HG02623 (cell line): ENCODE measurements around the gene KRTAP12-2.
"Not testable (repeated sequence)": the region's sequence is repeated elsewhere in the genome, so short reads cannot be mapped to it uniquely, and the experiment has no call there.

Experiments
- ATAC-seq: cut with Tn5 transposase; IDR thresholded peaks from one replicate; pipeline ENCODE4 v1.9.1; 2021; ENCODE audit warnings: moderate library complexity; ENCODE audit not compliant: unreplicated experiment

The KRTAP12-2 gene

DNA sequence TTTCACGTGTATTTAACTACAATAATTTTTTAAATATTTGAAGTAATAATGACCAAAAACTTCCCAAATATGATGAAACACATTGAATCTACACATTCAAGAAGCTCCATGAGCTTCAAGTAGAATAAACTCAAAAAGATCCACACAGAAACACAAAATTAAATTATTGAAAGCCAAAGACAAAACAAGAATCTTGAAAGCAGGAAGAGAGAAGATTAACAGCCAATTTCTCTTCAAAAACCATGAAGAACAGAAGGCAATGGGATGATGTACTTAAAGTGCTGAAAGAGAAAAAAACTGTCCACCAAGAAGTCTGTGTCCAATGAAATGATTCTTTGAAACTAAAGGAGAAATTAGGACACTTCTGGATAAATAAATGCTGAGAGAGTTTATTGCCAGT, 34.7 kb downstream of the KRTAP12-2 start:
- ATAC-seq, result no peak

DNA sequence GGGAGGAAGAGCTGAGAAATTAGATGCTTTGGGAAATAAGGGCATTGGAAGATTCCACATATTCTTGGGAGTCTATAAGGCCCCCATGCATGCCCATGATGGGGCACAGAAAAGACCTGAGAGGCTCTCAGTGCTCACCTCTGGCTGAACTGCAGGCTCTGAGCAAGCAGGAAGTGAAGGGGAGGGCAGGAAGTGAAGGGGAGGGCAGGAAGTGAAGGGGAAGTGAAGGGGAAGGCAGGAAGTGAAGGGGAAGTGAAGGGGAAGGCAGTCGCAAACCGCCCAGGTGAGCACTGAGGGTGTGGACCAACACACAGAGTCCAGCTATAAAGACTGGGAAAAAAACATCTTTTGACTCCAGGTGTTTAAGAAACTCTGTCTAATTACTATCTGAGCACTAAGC, 36.3 kb downstream of the KRTAP12-2 start:
- no peak for ATAC-seq

DNA sequence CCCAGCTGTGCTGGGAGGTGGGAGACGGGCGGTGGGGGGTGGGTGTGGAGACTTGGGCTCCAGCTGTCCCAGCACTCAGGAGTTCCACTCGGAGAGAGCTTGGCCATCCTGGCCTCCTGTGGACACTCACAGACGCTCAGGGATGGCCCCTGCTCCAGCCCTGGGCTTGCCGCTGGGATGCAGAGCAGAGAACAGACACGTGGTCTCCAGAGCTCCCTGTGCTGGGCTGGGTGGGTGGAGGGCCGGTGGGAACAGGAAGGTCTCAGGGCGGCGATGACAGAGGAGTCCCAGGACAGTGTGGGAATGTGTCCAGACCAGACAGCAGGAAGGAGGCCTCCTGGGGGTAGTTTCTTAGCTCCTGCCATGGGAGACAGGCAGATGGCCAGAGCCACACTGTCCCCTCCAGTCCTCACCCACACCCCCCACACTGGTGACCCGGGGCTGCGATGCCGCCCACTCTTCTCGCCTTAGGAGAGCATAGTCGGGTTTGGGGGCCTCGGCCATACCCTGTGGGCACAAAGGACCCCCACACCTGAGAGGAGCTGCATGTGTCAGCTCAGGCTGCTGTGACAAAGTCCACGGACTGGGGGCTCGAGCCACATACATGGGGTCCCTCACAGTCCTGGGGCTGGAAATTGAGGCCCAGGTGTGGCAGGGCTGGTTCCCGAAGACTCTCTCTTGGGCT, 37.9 kb downstream of the KRTAP12-2 start:
- no peak for ATAC-seq

DNA sequence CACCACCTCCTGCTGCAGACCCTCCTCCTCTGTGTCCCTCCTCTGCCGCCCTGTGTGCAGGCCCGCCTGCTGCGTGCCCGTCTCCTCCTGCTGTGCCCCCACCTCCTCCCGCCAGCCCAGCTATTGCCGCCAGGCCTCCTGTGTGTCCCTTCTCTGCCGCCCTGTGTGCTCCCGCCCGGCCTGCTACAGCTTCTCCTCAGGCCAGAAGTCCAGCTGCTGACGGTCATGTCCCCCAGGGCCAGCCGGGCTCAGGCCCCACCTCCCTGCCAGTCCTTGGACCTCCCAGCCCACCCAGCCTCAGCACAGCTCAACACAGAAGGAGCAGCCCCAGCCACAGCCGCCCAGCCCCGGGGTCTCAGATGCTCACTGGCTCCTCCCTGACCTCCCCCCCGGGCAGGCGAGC, 38.9 kb downstream of the KRTAP12-2 start:
- not testable (repeated sequence) for ATAC-seq

DNA sequence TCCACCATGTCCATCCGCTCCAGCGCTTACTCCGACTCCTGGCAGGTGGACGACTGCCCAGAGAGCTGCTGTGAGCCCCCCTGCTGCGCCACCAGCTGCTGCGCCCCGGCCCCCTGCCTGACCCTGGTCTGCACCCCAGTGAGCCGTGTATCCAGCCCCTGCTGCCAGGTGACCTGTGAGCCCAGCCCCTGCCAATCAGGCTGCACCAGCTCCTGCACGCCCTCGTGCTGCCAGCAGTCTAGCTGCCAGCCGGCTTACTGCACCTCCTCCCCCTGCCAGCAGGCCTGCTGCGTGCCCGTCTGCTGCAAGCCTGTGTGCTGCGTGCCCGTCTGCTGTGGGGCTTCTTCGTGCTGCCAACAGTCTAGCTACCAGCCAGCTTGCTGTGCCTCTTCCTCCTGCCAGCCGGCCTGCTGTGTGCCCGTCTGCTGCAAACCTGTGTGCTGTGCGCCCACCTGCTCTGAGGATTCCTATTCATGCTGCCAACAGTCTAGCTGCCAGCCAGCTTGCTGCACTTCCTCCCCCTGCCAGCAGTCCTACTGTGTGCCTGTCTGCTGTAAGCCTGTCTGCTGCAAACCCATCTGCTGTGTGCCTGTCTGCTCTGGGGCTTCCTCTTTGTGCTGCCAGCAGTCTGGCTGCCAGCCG, 39.4 kb downstream of the KRTAP12-2 start:
- ATAC-seq, result not testable (repeated sequence)

DNA sequence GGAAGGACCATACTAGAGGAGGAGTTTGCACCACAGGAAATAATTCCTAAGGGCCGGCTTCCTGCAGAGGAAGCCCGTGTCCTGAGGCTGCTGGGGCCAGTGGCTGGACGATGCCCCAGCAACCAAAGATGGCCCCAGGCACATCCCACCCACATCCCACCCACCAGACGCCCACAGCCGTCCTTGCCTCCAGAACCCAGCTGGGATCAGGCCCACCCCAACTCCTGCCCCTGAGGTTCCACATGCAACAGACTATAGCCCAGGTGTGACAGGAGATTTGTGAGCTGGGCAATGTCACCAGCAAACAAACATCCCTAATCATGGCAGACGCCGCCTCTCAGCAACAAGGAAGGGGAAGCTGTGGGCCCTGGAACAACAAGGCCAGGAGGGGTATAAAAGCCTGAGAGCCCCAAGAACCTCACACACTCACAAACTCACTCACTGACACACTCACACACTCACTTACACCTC, 40.0 kb downstream of the KRTAP12-2 start, which contains the start of gene KRTAP10-9:
Gene KRTAP10-9 (plus strand): TSS at position 421 of the 471 bp plus-strand sequence. CDS start 79 bp downstream, outside the sequence.
- ATAC-seq, result no peak

DNA sequence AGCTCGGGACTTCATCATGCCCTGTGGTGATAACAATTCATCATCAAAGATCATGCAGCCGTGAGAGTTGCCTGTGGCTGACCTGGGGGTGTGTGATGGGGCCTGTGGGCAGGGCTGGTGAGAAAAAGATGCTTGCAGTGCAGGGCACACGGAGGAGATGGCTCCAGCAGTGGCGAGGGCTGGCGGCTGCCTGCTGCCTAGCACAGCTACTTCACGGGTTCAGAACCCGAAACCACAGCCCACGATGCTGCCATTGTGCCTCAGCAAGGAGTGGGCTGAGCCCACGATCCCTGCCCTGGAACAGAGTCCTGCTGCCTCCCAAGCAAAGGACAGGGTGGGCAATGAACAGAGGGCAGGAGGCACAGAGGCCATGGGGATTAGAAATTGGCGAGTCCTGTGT, 40.5 kb downstream of the KRTAP12-2 start:
- ATAC-seq, result no peak

DNA sequence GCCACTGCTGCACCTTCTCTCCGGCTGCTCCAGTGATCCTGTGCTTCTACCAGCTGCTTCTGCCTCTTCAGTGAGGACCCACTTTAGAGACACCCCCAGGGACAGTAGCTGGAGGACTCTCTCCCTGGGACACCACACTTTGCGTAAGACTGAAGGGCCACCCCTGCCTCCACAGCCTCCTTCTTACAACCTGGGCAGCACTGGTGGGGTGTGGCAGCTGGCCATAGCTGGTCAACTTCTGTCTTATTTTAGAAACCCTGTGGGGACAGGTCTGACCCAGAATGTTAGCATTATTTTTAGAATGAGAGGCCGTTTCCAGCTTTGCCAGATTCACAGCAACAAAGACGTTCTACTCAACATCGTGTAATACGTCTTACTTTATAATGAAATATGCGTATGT, 41.0 kb downstream of the KRTAP12-2 start:
- ATAC-seq, result no peak

DNA sequence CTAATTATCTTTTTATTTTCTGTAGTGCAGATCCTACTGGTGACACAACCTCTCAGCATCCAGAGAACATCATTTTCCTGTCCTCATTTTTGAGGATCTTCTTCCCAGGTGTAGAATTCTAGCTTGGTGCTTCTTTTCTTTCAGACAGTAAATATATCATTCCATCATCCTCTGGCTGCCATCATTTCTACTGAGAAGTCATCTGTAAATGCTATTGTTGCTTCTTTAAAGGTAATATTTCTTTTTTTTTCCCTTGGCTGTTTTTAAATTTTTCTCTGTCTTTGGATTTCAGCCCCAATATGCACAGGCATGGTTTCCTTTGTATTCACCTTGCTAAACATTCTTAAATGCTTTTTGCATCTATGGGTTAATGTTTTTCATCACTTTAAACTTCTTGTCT, 43.2 kb downstream of the KRTAP12-2 start:
- ATAC-seq, result no peak

DNA sequence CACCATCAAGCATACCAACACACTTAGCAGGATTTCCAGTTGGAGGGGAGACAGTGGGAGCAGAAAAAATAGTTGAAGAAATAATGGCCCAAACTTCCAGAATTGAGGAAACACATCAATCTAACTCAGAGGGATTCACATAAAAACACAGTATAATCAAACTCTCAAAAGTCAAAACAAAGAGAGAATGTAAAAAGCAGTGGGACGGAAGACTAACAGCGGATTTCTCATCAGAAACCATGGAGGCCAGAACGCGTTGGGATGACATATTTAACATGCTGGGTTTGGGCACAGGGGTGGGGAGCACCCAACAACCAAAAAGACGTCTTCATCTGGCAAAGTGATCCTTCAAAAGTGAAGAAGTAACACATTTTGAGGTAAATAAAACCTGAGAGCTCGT, 46.8 kb downstream of the KRTAP12-2 start:
- no peak for ATAC-seq

DNA sequence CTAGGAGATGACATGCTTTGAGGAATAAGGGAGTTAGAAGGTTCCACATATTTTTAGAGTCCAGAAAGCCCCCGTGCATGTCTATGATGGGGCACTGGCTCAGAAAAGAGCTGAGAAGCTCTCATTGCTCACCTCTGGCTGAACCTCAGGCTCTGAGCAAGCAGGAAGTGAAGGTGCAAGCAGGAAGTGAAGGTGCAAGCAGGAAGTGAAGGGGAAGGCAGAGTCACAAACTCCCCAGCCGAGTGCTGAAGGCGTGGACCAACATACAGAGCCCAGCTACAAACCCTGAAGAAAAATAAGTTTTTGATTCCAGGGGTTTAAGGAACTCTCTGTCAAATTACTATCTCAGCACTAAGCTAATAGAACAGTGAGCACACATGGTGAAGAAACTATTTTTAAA, 47.8 kb downstream of the KRTAP12-2 start:
- ATAC-seq, result no peak

DNA sequence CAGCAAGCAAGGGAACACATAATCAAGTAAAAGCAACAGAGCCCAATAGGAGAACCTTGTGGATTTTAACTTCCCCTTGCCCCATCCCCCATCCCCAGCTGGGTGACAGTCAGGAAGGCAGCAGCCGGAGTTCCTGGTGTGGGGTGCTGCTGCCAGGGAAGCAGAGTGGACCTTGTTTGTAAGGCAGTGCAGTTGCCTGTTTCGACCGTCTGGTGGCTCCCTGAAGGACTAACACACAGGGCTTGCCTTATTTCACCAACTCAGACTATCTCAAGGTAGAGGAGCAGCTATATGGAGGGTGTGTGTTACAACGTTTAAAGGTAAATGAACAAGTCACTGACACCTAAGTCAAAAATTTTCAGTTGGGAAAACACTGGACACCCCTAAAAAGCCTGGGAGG, 48.2 kb downstream of the KRTAP12-2 start:
- ATAC-seq, result no peak

DNA sequence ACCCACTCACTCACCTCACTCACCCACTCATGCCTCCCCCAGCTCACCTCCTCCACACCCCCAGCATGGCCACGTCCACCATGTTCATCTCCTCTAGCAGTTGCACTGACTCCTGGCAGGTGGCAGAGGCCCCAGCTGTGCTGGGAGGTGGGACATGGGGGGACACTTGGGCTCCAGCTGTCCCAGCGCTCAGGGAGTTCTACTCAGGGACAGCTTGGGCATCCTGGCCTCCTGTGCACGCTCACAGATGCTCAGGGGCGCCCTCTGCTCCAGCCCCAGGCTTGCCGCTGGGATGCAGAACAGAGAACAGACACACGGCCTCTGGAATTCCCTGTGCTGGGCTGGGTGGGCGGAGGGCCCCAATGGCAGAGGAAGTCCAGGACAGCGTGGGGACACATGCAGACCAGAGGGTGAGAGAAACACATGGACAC, 49.6 kb downstream of the KRTAP12-2 start:
- ATAC-seq, result no peak

DNA sequence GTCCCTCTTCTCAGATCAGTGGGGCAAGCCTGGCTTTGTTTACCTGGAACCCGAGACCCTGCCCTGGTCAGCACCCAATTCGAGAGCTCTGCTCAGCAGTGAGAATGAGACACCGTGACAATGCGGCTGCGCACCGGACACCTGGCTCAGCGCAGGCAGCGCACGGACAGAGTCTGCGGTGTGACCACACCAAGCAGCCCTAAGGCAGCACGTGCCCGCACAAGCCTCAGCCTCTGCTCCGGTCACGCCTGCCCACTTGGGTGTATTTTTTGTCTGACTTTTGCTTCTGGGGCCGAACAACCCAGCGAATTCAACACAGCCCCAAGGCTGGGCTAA, 50.2 kb downstream of the KRTAP12-2 start:
- ATAC-seq, result no peak
